IPS DF 6.9 (cell line): Measurements from ENCODE around the gene BST1.

Experiments used
- DNase-seq: peaks from one replicate; pipeline ENCODE4 v3.0.0-alpha.2; 2013; ENCODE audit warnings: low read depth, low spot score
- H3K27ac ChIP-seq: one replicate; pipeline ENCODE4 v1.5.1; 2013; ENCODE audit warnings: low read length, control low read depth
- H3K27me3 ChIP-seq: 2 replicates; pipeline ENCODE4 v1.6.1; 2013; ENCODE audit warnings: mild to moderate bottlenecking, low read length; ENCODE audit not compliant: control insufficient read depth, insufficient read depth
- H3K36me3 ChIP-seq: 2 replicates; pipeline ENCODE4 v1.6.1; 2013; ENCODE audit warnings: low read length; ENCODE audit not compliant: control insufficient read depth, insufficient read depth
- H3K4me1 ChIP-seq: 2 replicates; pipeline ENCODE4 v1.6.1; 2013; ENCODE audit warnings: low read length; ENCODE audit not compliant: control insufficient read depth, insufficient read depth
- H3K4me3 ChIP-seq: 2 replicates; pipeline ENCODE4 v1.5.1; 2013; ENCODE audit warnings: mild to moderate bottlenecking, low read length
- H3K9me3 ChIP-seq: 2 replicates; pipeline ENCODE4 v1.6.1; 2013; ENCODE audit warnings: low read length, inconsistent platforms; ENCODE audit not compliant: control insufficient read depth, insufficient read depth
- WGBS: extraction: QIAGEN DNeasy Blood & Tissue Kit; methylation state at CpG from one replicate; pipeline ENCODE4 v1.1.7; 2013; ENCODE audit warnings: mixed read lengths, missing lambda C conversion rate; ENCODE audit not compliant: insufficient read length, insufficient coverage; 5-methylcytosine and 5-hydroxymethylcytosine counted together

BST1 gene

DNA sequence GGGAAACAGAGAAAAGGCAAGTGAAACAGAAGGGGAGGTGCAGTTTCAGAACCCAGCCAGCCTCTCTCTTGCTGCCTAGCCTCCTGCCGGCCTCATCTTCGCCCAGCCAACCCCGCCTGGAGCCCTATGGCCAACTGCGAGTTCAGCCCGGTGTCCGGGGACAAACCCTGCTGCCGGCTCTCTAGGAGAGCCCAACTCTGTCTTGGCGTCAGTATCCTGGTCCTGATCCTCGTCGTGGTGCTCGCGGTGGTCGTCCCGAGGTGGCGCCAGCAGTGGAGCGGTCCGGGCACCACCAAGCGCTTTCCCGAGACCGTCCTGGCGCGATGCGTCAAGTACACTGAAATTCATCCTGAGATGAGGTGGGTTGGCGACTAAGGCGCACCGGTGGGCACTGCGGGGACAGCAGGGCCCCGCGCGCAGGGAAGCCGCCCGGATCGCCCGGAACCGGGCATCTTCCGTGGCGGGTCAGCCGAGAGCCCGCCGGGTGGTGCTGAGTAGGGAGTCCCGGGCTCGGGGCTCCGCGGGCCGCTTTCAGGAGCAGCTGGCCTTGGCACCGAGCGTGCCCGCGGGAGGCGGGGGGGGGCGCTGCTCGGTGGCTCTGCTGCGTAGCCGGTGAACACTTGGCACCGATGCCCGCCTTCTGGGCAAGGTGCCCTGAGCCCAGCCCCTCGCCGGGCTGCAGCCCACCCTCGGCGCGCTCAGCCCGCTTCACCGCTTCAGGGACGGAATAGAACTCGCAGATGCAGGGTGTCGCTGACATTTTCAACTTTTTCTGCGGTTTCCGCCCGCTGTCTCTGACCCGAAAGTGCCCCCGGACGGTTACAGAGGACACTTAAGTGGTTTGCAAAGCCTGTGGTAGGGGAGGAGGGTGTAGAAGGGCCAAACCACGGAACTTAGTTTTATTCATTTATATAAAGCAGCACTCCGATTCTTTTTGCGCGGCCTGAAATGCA lies 75.7 kb downstream of the BST1 start, which contains the start of gene CD38:
Gene CD38 (plus strand): TSS at position 40 of the 953 bp plus-strand sequence. CDS start 87 bp downstream, at position 127.
- WGBS, result no CpG with 5 or more reads among the region's 76 CpGs
- no peaks in the 10 kb centered on the region for H3K36me3 ChIP-seq
- peaks cover 19% of the 10 kb centered on the region; the same call in 1 of the 2 replicates for H3K27me3 ChIP-seq
- H3K9me3 ChIP-seq, result no peaks in the 10 kb centered on the region
- no peak within 1 kb of the TSS for H3K27ac ChIP-seq
- H3K4me3 ChIP-seq, result peak within 1 kb of the TSS; percentile 48; the same call in 1 of the 2 replicates
- DNase-seq, result no peak
- H3K4me1 ChIP-seq, result no peaks in the 10 kb centered on the region

DNA sequence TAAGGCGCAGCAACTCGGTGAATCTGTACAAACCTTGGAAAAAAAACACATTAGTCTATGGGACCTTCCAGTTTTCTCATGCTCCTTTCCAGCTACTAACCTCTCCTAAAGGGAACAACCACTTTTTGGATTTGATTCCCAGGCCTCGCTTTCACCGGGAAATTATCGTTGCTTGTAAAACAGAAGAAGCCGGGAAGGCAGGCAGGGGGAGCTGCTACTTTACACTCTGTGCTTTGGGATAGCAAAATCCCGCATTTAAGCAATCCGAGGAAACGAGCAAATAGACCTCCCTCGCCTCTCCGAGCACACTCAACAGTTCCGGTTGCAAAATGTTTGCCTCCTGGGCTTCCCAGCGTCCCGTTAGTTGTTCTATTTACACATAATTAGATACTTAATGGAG lies 76.4 kb downstream of the BST1 start:
- peak overlapping the region; percentile 48; the same call in 1 of the 2 replicates for H3K4me3 ChIP-seq
- H3K9me3 ChIP-seq, result no peaks in the 10 kb centered on the region
- H3K27ac ChIP-seq, result no peak overlapping the region
- H3K36me3 ChIP-seq, result no peaks in the 10 kb centered on the region
- DNase-seq, result no peak
- no CpG with 5 or more reads among the region's 14 CpGs for WGBS
- peaks cover 19% of the 10 kb centered on the region; the same call in 1 of the 2 replicates for H3K27me3 ChIP-seq
- no peaks in the 10 kb centered on the region for H3K4me1 ChIP-seq

DNA sequence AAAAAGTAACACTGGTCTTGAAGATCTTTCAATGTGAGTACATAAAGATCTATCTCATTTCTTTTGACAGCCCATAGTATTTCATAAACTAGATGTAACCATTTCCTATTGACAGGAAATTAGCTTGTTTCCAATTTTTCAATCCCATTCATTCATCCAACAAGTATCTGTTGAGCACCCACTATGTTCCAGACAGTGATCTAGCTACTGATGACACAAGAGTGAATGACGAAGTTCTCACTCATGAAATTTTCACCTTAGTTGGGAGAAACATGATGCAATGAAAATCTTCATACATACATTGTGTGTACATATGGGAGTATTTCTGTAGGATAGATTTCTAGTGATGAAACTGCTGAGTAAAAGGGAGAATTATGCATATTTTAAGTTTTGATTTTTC lies 76.9 kb downstream of the BST1 start:
- Histone ChIP-seq H3K9me3 (no peaks in the 10 kb centered on the region), H3K27me3 (peaks cover 19% of the 10 kb centered on the region; the same call in 1 of the 2 replicates), H3K36me3 (no peaks in the 10 kb centered on the region), H3K4me3 (no peak overlapping the region), H3K27ac (no peak overlapping the region), H3K4me1 (no peaks in the 10 kb centered on the region)
- no peak for DNase-seq
- no CpG with 5 or more reads among the region's 1 CpG for WGBS

DNA sequence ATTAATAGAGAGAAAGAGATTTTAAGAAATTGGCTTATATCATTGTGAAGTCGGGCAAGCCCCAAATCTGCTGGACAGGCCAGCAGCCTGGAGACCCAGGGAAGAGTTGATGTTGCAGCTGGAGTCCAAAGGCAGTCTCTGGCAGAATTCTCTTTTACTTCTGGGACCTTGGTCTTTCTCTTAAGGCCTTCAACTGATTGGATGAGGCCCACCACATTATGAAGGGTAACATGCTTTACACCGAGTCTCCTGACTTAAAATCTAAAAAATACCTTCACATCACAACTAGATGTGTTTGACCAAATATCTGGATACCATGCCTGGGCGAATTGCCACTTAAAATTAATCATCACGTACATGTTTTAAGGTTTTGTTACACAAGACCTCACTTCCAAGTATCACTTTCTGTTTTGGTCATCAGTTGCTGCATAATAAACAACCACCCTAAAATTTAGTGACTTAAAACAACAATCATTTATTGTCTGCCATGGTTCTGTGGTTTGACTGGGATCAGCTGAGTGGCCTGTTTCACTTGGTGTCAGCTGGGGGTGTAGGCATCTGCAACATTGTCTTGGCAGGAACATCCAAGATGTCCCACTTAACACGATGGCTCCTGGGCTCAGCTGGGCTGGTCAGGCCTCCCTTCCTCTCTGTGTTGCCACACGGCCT lies 78.7 kb downstream of the BST1 start:
- no peaks in the 10 kb centered on the region for H3K36me3 ChIP-seq
- H3K27ac ChIP-seq, result no peak overlapping the region
- H3K9me3 ChIP-seq, result no peaks in the 10 kb centered on the region
- no CpG with 5 or more reads among the region's 6 CpGs for WGBS
- no peak for DNase-seq
- H3K27me3 ChIP-seq, result peaks cover 19% of the 10 kb centered on the region; the same call in 1 of the 2 replicates
- no peak overlapping the region for H3K4me3 ChIP-seq
- H3K4me1 ChIP-seq, result no peaks in the 10 kb centered on the region
